Activated naive CD4-positive, alpha-beta T cell treated with anti-CD3 and anti-CD28 coated beads for 36 hours (primary cell): ENCODE measurements around the gene KAZN. TPM values are rescaled to one million over a fixed set of nuclear protein-coding genes. Genes with fewer than 3 reads are reported as not detected.

Experiments
- CTCF ChIA-PET: fragments of 350-600 bp; sonication (Branson Sonifier 250); formaldehyde crosslinking; loops from one replicate; lab custom pipeline; 2021; ENCODE audit warnings: antibody characterized with exemption; lab: Charles Lee
- DNase-seq: peaks from one replicate; pipeline ENCODE4 v3.0.0-alpha.2; 2020
- H3K27ac Mint-ChIP-seq: one replicate; pipeline ENCODE4 v1.8.0; 2021; ENCODE audit warnings: mild to moderate bottlenecking, mixed read lengths
- H3K27me3 Mint-ChIP-seq: one replicate; pipeline ENCODE4 v1.8.0; 2021; ENCODE audit warnings: low read depth, mixed read lengths
- H3K36me3 Mint-ChIP-seq: one replicate; pipeline ENCODE4 v1.8.0; 2021; ENCODE audit warnings: low read depth, mixed read lengths
- H3K4me1 Mint-ChIP-seq: one replicate; pipeline ENCODE4 v1.8.0; 2021; ENCODE audit warnings: low read depth, mixed read lengths
- H3K4me3 Mint-ChIP-seq: one replicate; pipeline ENCODE4 v1.8.0; 2021; ENCODE audit warnings: mild to moderate bottlenecking, moderate library complexity, mixed read lengths
- H3K9me3 Mint-ChIP-seq: one replicate; pipeline ENCODE4 v1.8.0; 2021; ENCODE audit warnings: mixed read lengths
- intact Hi-C: fragments of 100-400 bp; cut with micrococcal nuclease; formaldehyde crosslinking; loops from one replicate; pipeline ENCODE4 v1.15.1; 2023
- total RNA-seq, 2 experiments: library from RNA; stranded (reverse); gene quantifications; one replicate each; pipeline ENCODE4 v1.2.3, GENCODE V29; 2021

The KAZN gene
- total RNA-seq, 2 experiments from 2014 or later = 0.55 to 0.59 TPM

DNA sequence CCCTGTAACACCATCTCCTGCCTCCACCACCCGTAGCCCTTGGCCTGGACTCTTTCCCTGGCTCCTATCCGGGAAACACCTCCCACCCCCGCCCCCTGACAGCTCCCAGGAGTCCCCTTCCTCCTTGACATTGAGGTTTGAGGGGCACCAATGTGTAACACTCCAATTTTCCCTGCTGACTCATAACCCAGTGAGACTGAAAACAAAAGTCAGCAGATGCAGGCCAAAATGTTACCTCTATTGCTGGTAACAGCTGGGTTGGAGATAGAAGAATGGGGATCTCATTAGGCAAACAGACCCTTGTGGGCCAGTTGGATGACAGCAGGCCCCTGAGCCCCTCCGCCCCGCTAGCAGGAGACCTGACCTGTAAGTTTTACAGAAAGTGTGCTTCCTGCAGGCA lies 237.2 kb downstream of the KAZN start:
- intact Hi-C loops = no loop called here
- Mint-ChIP-seq H3K4me3 (no peak overlapping the region), H3K27ac (no peak overlapping the region), H3K27me3 (peaks cover 4% of the 10 kb centered on the region), H3K36me3 (no peaks in the 10 kb centered on the region), H3K9me3 (peaks cover under 1% of the 10 kb centered on the region), H3K4me1 (no peaks in the 10 kb centered on the region)
- CTCF ChIA-PET = no interaction called here
- no peak for DNase-seq

DNA sequence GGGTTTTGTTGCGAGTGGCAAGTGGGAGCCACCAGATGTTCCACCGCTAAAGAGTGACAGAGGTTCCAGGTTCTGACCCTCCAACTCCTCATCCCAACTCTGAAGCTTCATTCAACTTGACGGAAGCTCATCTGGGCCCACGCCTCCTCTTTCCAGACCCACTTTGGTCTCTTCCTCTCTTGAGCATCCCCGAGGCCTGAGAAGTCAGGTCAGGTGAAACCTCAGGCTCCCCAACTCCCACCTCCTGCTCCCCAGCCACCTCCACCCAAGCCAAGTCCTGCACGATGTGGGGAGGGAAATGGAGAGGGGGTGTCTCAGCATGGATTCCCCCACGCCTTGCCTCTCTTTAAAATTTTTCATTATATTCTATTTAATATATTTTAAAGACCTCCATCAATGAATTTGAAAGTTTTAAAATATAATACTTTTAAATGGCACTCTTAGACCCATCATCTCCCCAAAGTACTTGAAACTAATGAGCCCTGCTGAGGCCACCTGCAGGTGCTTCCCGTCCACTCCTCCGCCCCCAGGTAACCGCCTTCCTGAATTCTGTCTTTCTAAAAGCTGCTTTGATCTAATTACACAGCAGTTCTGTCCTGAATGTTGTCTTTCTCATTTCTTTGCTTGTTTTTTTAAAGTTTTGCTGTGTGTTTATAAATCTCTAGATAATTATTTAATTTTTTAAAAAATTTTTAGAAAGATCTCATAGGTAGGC lies 238.1 kb downstream of the KAZN start:
- peaks cover 4% of the 10 kb centered on the region for H3K27me3 Mint-ChIP-seq
- no peak overlapping the region for H3K4me3 Mint-ChIP-seq
- peaks cover 6% of the 10 kb centered on the region for H3K9me3 Mint-ChIP-seq
- no peak overlapping the region for H3K27ac Mint-ChIP-seq
- intact Hi-C loops = no loop called here
- CTCF ChIA-PET = no interaction called here
- DNase-seq = no peak
- H3K4me1 Mint-ChIP-seq = no peaks in the 10 kb centered on the region
- H3K36me3 Mint-ChIP-seq = no peaks in the 10 kb centered on the region

DNA sequence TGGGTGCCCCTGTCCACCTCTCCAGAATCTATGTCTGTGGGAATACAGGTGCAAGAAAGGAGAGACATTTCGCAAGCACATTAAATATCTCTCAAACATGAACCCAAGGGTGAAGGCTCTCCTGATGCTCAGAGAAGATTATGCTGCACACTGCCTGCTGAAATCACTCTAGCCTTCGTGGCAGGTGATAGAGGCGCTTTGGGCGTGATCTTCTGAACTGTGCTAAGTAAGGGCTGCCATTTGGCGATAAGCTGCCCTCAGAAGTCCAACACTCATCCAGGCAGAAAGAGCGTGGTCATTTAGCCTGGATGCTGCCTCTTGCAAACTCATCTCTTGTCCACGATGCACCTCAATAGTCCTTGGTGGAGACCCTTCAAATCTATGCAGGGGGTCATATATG lies 241.9 kb downstream of the KAZN start:
- no peak for DNase-seq
- peaks cover 16% of the 10 kb centered on the region for H3K9me3 Mint-ChIP-seq
- CTCF ChIA-PET = no interaction called here
- peaks cover 4% of the 10 kb centered on the region for H3K36me3 Mint-ChIP-seq
- no peaks in the 10 kb centered on the region for H3K4me1 Mint-ChIP-seq
- H3K27me3 Mint-ChIP-seq = peaks cover 10% of the 10 kb centered on the region
- no peak overlapping the region for H3K4me3 Mint-ChIP-seq
- no peak overlapping the region for H3K27ac Mint-ChIP-seq
- intact Hi-C loops = no loop called here

DNA sequence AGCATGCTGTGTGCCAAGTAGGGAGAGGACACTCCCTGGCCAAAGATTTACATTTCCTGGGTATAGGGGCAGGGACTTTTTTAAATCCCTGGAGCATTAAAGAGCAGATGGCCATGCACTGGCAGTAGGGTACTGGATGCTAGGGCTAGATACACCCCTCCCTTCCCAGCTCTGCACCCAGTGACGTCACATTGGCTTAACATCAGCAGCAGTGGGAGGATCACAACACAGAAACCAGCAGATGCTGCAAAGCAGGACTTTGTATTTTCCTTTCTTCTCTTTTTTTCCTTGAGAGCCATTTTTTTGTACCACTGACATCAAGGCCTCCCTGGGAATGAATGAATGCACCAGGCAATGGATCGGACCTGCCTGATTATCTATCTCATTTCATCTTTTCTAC lies 243.0 kb downstream of the KAZN start:
- peaks cover 10% of the 10 kb centered on the region for H3K27me3 Mint-ChIP-seq
- peaks cover 16% of the 10 kb centered on the region for H3K9me3 Mint-ChIP-seq
- no peaks in the 10 kb centered on the region for H3K4me1 Mint-ChIP-seq
- intact Hi-C loops = no loop called here
- no peak for DNase-seq
- peaks cover 4% of the 10 kb centered on the region for H3K36me3 Mint-ChIP-seq
- H3K4me3 Mint-ChIP-seq = no peak overlapping the region
- H3K27ac Mint-ChIP-seq = no peak overlapping the region
- CTCF ChIA-PET = no interaction called here

DNA sequence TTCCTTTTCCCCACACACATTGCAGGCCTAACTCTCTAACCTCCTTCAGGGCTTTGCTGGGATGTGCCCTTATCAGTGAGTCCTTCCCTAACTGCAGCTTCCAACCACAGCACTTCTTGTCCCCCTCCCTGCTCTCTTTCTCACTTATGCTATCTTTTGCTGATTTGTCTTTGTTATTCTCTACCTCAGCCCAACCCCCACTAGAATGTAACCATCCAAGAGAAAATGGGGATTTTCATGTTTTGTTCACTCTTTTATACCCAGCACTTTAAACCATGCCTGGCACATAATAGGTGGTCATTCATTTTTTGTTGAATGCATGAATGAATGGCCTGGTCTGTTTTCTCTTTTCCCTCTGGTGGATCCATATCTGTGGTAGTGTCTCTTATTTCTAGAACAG lies 243.5 kb downstream of the KAZN start:
- intact Hi-C loops = no loop called here
- CTCF ChIA-PET = no interaction called here
- Mint-ChIP-seq H3K4me3 (no peak overlapping the region), H3K27me3 (peaks cover 10% of the 10 kb centered on the region), H3K27ac (no peak overlapping the region), H3K36me3 (peaks cover 4% of the 10 kb centered on the region), H3K4me1 (no peaks in the 10 kb centered on the region), H3K9me3 (peaks cover 16% of the 10 kb centered on the region)
- DNase-seq = no peak

DNA sequence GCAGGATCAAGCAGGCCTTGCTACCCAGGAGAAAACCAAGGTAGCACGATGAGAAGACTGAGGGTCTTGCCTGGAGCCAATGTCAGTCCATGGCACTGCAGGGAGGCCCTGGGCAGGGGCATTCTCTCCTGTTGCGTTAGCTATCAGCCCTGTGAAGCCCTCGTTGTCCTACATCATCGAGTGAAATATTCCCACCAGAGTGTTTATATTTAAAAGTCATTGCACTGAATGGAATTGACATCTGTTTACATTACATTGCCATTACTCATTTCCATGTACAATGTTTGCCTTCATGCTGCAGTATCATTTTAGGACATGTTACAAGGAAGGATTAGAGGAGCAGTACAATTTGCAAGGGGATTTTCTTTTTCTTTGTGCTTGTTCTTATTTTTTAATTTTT lies 243.9 kb downstream of the KAZN start:
- Mint-ChIP-seq H3K4me3 (no peak overlapping the region), H3K36me3 (peaks cover 4% of the 10 kb centered on the region), H3K27me3 (peaks cover 10% of the 10 kb centered on the region), H3K27ac (no peak overlapping the region), H3K4me1 (no peaks in the 10 kb centered on the region), H3K9me3 (peaks cover 16% of the 10 kb centered on the region)
- CTCF ChIA-PET = no interaction called here
- intact Hi-C loops = no loop called here
- DNase-seq = no peak

GRCh38 chr1:14842891-14843290 lies 244.4 kb downstream of the KAZN start:
- no peak overlapping the region for H3K4me3 Mint-ChIP-seq
- peaks cover 4% of the 10 kb centered on the region for H3K36me3 Mint-ChIP-seq
- peaks cover 16% of the 10 kb centered on the region for H3K9me3 Mint-ChIP-seq
- CTCF ChIA-PET = no interaction called here
- intact Hi-C loops = no loop called here
- H3K4me1 Mint-ChIP-seq = no peaks in the 10 kb centered on the region
- peaks cover 10% of the 10 kb centered on the region for H3K27me3 Mint-ChIP-seq
- no peak overlapping the region for H3K27ac Mint-ChIP-seq
- no peak for DNase-seq

DNA sequence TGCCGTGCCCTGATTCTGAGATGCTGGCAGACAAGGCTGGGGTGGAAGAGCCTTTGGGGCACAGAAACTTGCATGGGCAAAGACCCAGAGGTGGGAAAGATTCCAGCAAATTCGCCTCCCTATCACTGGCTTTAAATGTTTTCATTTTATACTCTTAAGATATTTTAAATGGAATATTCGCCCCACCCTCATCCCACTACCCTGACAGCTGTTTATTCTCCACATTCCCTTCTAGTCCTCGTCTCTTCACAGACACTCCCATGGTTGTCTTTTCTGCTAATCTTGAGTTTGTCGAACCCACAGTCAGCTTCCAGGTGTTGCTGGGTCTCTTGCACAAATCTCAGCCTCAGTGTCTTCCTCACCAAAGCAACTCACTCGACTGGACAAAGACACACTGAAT lies 245.0 kb downstream of the KAZN start:
- no peak overlapping the region for H3K4me3 Mint-ChIP-seq

DNA sequence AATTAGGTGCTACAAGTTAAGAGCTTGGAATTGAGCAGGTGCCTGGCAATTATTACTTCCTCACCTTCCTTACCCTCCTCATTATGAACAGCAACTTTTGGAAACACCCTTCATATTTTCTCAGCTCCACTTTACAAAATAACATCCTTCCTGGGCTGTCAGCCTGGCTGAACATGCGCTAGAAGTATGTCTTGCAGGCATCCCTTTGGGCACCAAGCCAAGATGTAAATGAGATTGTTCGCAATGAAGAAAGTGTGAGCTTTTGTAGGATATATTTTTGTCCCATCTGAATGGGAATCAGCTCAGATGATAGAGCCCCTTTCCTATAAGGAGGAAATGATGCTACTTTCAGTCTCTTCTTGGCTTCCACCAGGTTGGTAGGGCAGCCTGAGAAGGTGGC lies 245.9 kb downstream of the KAZN start:
- Mint-ChIP-seq H3K9me3 (peaks cover 16% of the 10 kb centered on the region), H3K4me1 (no peaks in the 10 kb centered on the region), H3K4me3 (no peak overlapping the region), H3K27me3 (peaks cover 9% of the 10 kb centered on the region), H3K36me3 (peaks cover 4% of the 10 kb centered on the region), H3K27ac (no peak overlapping the region)
- no peak for DNase-seq
- CTCF ChIA-PET = no interaction called here
- intact Hi-C loops = no loop called here

More for the DNA sequence above, 245.0 kb downstream of the KAZN start:
- H3K27ac Mint-ChIP-seq = no peak overlapping the region
- CTCF ChIA-PET = no interaction called here
- H3K36me3 Mint-ChIP-seq = peaks cover 4% of the 10 kb centered on the region
- intact Hi-C loops = no loop called here
- no peak for DNase-seq
- H3K9me3 Mint-ChIP-seq = peaks cover 16% of the 10 kb centered on the region
- peaks cover 10% of the 10 kb centered on the region for H3K27me3 Mint-ChIP-seq
- no peaks in the 10 kb centered on the region for H3K4me1 Mint-ChIP-seq

GRCh38 chr1:14844923-14845617 lies 246.6 kb downstream of the KAZN start:
- no peak for DNase-seq
- CTCF ChIA-PET = no interaction called here
- Mint-ChIP-seq H3K27me3 (peaks cover 7% of the 10 kb centered on the region), H3K9me3 (peaks cover 16% of the 10 kb centered on the region), H3K4me1 (no peaks in the 10 kb centered on the region), H3K27ac (no peak overlapping the region), H3K36me3 (peaks cover 4% of the 10 kb centered on the region), H3K4me3 (no peak overlapping the region)
- intact Hi-C loops = no loop called here

DNA sequence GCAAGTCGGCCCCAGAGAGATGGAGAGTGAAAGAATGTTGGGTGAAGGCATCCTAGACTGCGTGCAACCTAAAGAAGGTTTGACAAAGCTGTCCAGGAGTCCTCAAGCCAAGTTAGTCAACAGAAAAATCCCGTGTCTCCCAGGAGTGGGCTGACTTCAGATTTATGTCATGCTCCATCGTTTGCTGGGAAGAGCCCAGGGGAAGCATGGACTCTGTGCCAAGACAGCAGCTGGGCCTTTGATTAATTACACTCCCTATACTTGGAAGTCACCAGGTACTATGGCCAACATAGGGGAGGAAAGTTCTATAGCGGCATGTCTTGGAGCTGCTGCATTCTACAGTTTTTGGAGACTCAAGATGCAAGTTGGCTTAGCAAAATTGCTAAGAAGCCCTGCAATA lies 247.4 kb downstream of the KAZN start:
- DNase-seq = no peak
- H3K4me1 Mint-ChIP-seq = no peaks in the 10 kb centered on the region
- intact Hi-C loops = no loop called here
- H3K4me3 Mint-ChIP-seq = no peak overlapping the region
- peaks cover 4% of the 10 kb centered on the region for H3K36me3 Mint-ChIP-seq
- H3K27me3 Mint-ChIP-seq = peaks cover 7% of the 10 kb centered on the region
- CTCF ChIA-PET = no interaction called here
- no peak overlapping the region for H3K27ac Mint-ChIP-seq
- H3K9me3 Mint-ChIP-seq = peaks cover 15% of the 10 kb centered on the region

GRCh38 chr1:14846688-14847087 lies 248.2 kb downstream of the KAZN start:
- DNase-seq = no peak
- peaks cover 4% of the 10 kb centered on the region for H3K36me3 Mint-ChIP-seq
- no peak overlapping the region for H3K4me3 Mint-ChIP-seq
- intact Hi-C loops = no loop called here
- peaks cover 7% of the 10 kb centered on the region for H3K27me3 Mint-ChIP-seq
- CTCF ChIA-PET = no interaction called here
- H3K9me3 Mint-ChIP-seq = peaks cover 10% of the 10 kb centered on the region
- no peak overlapping the region for H3K27ac Mint-ChIP-seq
- no peaks in the 10 kb centered on the region for H3K4me1 Mint-ChIP-seq

GRCh38 chr1:14848203-14848602 lies 249.7 kb downstream of the KAZN start:
- Mint-ChIP-seq H3K27ac (no peak overlapping the region), H3K9me3 (peaks cover under 1% of the 10 kb centered on the region), H3K27me3 (peaks cover 2% of the 10 kb centered on the region), H3K4me3 (no peak overlapping the region), H3K36me3 (no peaks in the 10 kb centered on the region), H3K4me1 (no peaks in the 10 kb centered on the region)
- intact Hi-C loops = no loop called here
- CTCF ChIA-PET = no interaction called here
- no peak for DNase-seq
